ENCODE data around the gene SLC16A13. TPM values are rescaled to one million over a fixed set of nuclear protein-coding genes. Genes with fewer than 3 reads are reported as not detected.

The SLC16A13 gene
- total and polyA plus RNA-seq, 2 donors (not counting 1 experiment from before 2014, with no cell fraction given): 7.4 to 21.9 TPM

DNA sequence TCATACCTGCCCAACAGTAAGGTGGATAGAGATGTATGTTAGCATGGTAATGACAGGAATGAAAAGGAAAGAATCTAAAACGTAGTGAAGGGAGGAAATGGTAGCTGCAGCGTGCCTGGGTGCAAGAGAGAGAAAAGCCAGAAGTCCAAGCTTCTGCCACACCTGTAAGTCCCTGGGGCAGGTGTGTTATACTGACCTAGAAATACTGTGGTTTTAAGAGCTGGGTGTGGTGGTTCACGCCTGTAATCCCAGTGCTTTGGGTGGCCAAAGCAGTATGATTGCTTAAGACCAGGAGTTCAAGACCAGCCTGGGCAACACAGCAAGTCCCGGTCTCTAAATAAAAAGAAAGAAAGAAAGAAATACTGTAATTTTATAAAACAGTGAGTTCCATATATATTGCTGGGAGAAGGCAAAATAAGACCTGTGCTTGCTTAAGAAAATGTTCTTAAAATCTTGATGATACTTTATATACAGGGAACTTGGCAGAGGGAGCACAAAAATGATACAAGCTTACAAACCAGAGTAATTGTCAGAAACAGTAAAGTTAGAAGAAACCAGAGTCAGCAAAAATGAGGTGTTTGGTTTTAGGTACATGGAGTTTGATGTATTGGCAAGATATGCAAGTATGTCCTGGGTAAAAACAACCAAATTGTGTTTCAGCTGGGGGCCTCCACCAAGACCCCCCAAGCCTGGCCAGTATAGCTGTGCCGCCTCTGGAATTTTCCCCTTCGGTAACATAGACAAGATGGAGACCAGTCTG is 33.3 kb upstream of the SLC16A13 start:
- CTCF ChIA-PET: interaction anchor here (0.8 to 6.9 kb wide), 9 partner anchors 17 to 529 kb away, joined by 3 to 147 read pairs (median 6); no protein-coding TSS in a partner anchor
- POLR2A ChIA-PET: no interaction called here
- Mint-ChIP-seq H3K27ac (no peak overlapping the region), H3K27me3 (no peaks in the 10 kb centered on the region), H3K9me3 (ENCODE audit: insufficient read depth) (no peaks in the 10 kb centered on the region), H3K4me3 (no peak overlapping the region), H3K4me1 (peaks cover 17% of the 10 kb centered on the region)
- TF ChIP-seq, protein P1, sequence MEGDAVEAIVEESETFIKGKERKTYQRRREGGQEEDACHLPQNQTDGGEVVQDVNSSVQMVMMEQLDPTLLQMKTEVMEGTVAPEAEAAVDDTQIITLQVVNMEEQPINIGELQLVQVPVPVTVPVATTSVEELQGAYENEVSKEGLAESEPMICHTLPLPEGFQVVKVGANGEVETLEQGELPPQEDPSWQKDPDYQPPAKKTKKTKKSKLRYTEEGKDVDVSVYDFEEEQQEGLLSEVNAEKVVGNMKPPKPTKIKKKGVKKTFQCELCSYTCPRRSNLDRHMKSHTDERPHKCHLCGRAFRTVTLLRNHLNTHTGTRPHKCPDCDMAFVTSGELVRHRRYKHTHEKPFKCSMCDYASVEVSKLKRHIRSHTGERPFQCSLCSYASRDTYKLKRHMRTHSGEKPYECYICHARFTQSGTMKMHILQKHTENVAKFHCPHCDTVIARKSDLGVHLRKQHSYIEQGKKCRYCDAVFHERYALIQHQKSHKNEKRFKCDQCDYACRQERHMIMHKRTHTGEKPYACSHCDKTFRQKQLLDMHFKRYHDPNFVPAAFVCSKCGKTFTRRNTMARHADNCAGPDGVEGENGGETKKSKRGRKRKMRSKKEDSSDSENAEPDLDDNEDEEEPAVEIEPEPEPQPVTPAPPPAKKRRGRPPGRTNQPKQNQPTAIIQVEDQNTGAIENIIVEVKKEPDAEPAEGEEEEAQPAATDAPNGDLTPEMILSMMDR (IDR thresholded peaks at IDR 0.05): no peak
- TF ChIP-seq EZH2 (IDR thresholded peaks at IDR 0.05; ENCODE audit: borderline replicate concordance, insufficient read depth, low read depth, low read length, poor library complexity, severe bottlenecking): no peak
- no peak overlapping the region for H3K4me3 ChIP-seq (ENCODE audit: control extremely low read depth in 1 of 5, extremely low read depth in 1 of 5, insufficient read depth in 1 of 5, low read depth in 2 of 5, low read length in 4 of 5)
- H3K36me3 ChIP-seq (replicated peaks in 1 of 2; ENCODE audit: control extremely low read depth in 1 of 2, control insufficient read depth in 1 of 2, extremely low read depth in 1 of 2, insufficient read depth in 2 of 2, low read length in 1 of 2): peaks cover 11 to 68% of the 10 kb centered on the region in 2 experiments
- H3K9ac ChIP-seq (ENCODE audit: low read length): no peak overlapping the region
- DNase-seq (no peak), ATAC-seq (ENCODE audit: low read depth) (no peak)
- no peak overlapping the region for H2AFZ ChIP-seq (ENCODE audit: insufficient read depth, low read depth, low read length, poor library complexity, severe bottlenecking)
- H4K20me1 ChIP-seq (ENCODE audit: control insufficient read depth, insufficient read depth, low read length, poor library complexity, severe bottlenecking): peaks cover 65% of the 10 kb centered on the region
- WGBS (ENCODE audit: insufficient coverage): 92% methylated on average over 2 of the region's 6 CpGs
- H3K27ac ChIP-seq (ENCODE audit: low read length in 2 of 2): no peak overlapping the region
- H3K4me1 ChIP-seq (ENCODE audit: control insufficient read depth in 2 of 2, insufficient read depth in 2 of 2, low read length in 2 of 2): peaks cover 0 to 4% of the 10 kb centered on the region in 2 donors
- H3K9me3 ChIP-seq (ENCODE audit: control extremely low read depth in 1 of 3, control insufficient read depth in 2 of 3, insufficient read depth in 1 of 3, low read length in 2 of 3): no peaks in the 10 kb centered on the region
- no peak overlapping the region for H3K4me2 ChIP-seq (replicated peaks; ENCODE audit: low read depth, low read length, poor library complexity, severe bottlenecking)
- intact Hi-C loops (cut with micrococcal nuclease): no loop called here
- H3K79me2 ChIP-seq (ENCODE audit: control insufficient read depth, insufficient read depth, low read length): peaks cover 36% of the 10 kb centered on the region
- H3K27me3 ChIP-seq (replicated peaks in 1 of 4; ENCODE audit: control extremely low read depth in 1 of 4, control insufficient read depth in 3 of 4, insufficient read depth in 4 of 4, low read length in 3 of 4): no peaks in the 10 kb centered on the region

DNA sequence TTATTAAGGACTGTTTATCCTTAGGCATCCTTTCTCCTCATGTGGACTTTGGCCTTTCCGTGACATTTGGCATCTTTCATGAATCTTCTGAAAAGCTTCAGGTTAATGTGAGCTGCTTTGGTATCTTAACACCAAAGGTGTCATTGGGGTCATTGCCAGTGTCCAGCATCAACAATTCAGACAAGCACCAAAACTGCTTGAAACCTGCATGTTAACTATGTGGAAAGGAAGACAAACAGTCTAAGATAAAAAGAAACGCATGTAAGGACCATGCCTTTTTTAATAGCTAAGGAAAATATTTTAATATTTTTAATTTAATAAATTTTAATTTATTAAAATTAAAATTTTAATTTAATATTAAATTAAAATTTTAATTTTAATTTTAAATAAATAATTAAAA is 32.1 kb upstream of the SLC16A13 start:
- H3K9ac ChIP-seq (ENCODE audit: low read length): no peak overlapping the region
- CTCF ChIA-PET: interaction anchor here (0.5 to 6.9 kb wide), 27 partner anchors 9 to 660 kb away, joined by 3 to 147 read pairs (median 6); partner anchors contain the start of genes RNASEK and TEKT1
- DNase-seq (no peak), ATAC-seq (ENCODE audit: low read depth) (no peak)
- POLR2A ChIA-PET: interaction anchor here (1.2 kb wide), 1 partner anchor 32 kb away, joined by 3 read pairs; the partner anchor contains the start of gene SLC16A13
- no peak overlapping the region for H3K4me2 ChIP-seq (replicated peaks; ENCODE audit: low read depth, low read length, poor library complexity, severe bottlenecking)
- no peak overlapping the region for H2AFZ ChIP-seq (ENCODE audit: insufficient read depth, low read depth, low read length, poor library complexity, severe bottlenecking)
- no CpG with 5 or more reads among the region's 2 CpGs for WGBS (ENCODE audit: insufficient coverage)
- Mint-ChIP-seq H3K27me3 (no peaks in the 10 kb centered on the region), H3K4me3 (no peak overlapping the region), H3K9me3 (ENCODE audit: insufficient read depth) (no peaks in the 10 kb centered on the region), H3K4me1 (peaks cover 20% of the 10 kb centered on the region), H3K27ac (no peak overlapping the region)
- no peak overlapping the region for H3K4me3 ChIP-seq (ENCODE audit: control extremely low read depth in 1 of 5, extremely low read depth in 1 of 5, insufficient read depth in 1 of 5, low read depth in 2 of 5, low read length in 4 of 5)
- peaks cover 0 to 4% of the 10 kb centered on the region in 2 donors for H3K4me1 ChIP-seq (ENCODE audit: control insufficient read depth in 2 of 2, insufficient read depth in 2 of 2, low read length in 2 of 2)
- H3K27ac ChIP-seq (ENCODE audit: low read length in 2 of 2): no peak overlapping the region
- intact Hi-C loops (cut with micrococcal nuclease): loop anchor here (1.0 to 2.0 kb wide), 4 partner anchors 9 to 161 kb away; partner anchors contain the start of gene RNASEK
- no peak for TF ChIP-seq EZH2 (IDR thresholded peaks at IDR 0.05; ENCODE audit: borderline replicate concordance, insufficient read depth, low read depth, low read length, poor library complexity, severe bottlenecking)
- TF ChIP-seq, protein P1 (IDR thresholded peaks at IDR 0.05): no peak
- H3K9me3 ChIP-seq (ENCODE audit: control extremely low read depth in 1 of 3, control insufficient read depth in 2 of 3, insufficient read depth in 1 of 3, low read length in 2 of 3): no peaks in the 10 kb centered on the region
- H3K27me3 ChIP-seq (replicated peaks in 1 of 4; ENCODE audit: control extremely low read depth in 1 of 4, control insufficient read depth in 3 of 4, insufficient read depth in 4 of 4, low read length in 3 of 4): no peaks in the 10 kb centered on the region
- H3K79me2 ChIP-seq (ENCODE audit: control insufficient read depth, insufficient read depth, low read length): peaks cover 43% of the 10 kb centered on the region
- H3K36me3 ChIP-seq (replicated peaks in 1 of 2; ENCODE audit: control extremely low read depth in 1 of 2, control insufficient read depth in 1 of 2, extremely low read depth in 1 of 2, insufficient read depth in 2 of 2, low read length in 1 of 2): peaks cover 10 to 60% of the 10 kb centered on the region in 2 experiments
- H4K20me1 ChIP-seq (ENCODE audit: control insufficient read depth, insufficient read depth, low read length, poor library complexity, severe bottlenecking): peaks cover 63% of the 10 kb centered on the region

Measured in B cell (primary cell).